Measurements from ENCODE around the gene CYLC2.
A peak's percentile ranks its signal among the peaks of the same experiment; 100 is the strongest.

Gene CYLC2

DNA sequence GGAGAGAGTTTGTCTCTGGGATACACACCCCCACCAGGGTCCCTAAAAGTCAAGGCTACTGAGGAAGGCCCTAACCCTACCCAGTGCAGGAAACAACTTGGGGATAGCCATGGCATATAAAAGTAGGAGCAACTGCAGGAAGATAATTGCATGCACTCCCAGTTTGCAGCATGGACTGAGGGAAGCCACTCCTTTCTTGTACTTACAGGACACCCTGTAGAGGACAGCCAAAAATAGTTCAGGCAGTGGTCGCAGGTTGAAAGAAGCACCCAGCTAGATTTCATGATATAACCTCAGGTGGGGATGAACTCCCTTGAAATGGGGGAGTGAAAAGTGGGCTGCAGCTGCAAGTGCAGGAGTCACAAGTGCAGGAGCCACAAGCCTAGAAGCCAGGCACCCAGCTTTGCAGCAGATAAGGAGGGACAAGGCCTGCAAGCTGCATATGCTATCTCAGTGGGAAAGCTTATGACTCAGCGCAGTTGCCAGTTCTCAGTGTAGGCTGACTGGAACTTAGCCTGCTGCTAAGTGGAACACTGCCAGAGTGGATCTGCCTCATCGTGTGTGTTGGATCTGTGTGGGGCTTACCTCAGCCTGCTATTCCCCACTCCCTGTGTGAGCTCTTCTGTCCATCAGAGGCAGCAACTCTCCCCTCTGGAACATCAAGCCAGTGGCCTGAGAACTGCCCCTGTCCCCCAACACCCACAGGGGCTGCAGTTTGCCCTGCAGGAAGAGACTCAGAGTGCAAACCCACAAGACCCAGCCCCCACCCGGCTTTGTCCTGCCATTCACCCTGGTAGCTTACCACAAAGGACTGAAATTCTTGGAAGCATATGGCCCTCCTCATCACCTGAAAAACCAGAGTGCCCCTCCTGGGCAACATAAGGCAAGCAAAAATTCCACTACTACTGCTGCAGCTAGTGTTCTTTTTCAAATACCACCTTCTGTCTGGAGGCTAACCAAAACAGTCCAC lies 42.7 kb downstream of the CYLC2 start:
- H3K4me3 ChIP-seq (replicated peaks; ENCODE audit: low read depth, low read length), result no peak overlapping the region
- no peak for TF ChIP-seq CTCF (IDR thresholded peaks at IDR 0.05; ENCODE audit: low read length, missing control alignments)
- DNase-seq (ENCODE audit: low read depth), result peak; percentile 13

DNA sequence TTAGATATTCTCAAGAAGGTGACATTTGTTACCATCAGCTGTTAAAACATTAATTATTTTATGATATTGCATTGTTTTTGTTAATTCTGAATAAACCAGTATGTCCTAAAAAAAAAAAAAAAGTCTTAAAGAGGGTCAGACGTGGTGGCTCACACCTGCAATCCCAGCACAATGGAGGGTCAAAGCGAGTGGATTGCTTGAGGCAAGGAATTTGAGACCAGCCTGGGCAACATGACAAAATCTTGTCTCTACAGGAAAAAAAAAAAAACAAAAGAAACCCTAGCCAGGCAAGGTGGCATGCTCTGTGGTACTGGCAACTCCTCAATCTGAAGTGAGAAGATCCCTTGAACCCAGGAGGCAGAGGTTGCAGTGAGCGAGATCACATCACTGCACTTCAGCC lies 46.8 kb downstream of the CYLC2 start:
- TF ChIP-seq CTCF (IDR thresholded peaks at IDR 0.05; ENCODE audit: low read length, missing control alignments), result no peak
- no peak overlapping the region for H3K4me3 ChIP-seq (replicated peaks; ENCODE audit: low read depth, low read length)
- no peak for DNase-seq (ENCODE audit: low read depth)
